Kidney (tissue), 14 donors: ENCODE results near the gene CASQ1. TPM values are rescaled to one million over a fixed set of nuclear protein-coding genes. Genes with fewer than 3 reads are reported as not detected.
A peak's percentile ranks its signal among the peaks of the same experiment; 100 is the strongest.

Experiments used
- DNase-seq, 5 donors: peaks; one replicate each; pipeline ENCODE4 v3.0.0-alpha.2; 2013 to 2020
- FAIRE-seq: peaks from 2 replicates; lab custom pipeline; 2012; peaks lifted over from hg19 to GRCh38; lab: Jason Lieb, UNC
- H3K27ac ChIP-seq, 2 donors: one replicate each; pipeline ENCODE4 v1.7.0; 2013; ENCODE audit warnings: low read depth in 2 of 2, low read length in 2 of 2, inconsistent platforms in 1 of 2
- H3K27me3 ChIP-seq: one replicate; pipeline ENCODE4 v1.7.1; 2013; ENCODE audit warnings: low read length, inconsistent platforms; ENCODE audit not compliant: control insufficient read depth, insufficient read depth
- H3K36me3 ChIP-seq, 3 donors: one replicate each; pipeline versions ENCODE4 v1.7.0 to v1.7.1; 2013; ENCODE audit warnings: low read length in 3 of 3, control low read depth in 1 of 3, inconsistent platforms in 1 of 3; ENCODE audit not compliant: insufficient read depth in 3 of 3, control insufficient read depth in 2 of 3
- H3K4me1 ChIP-seq, 3 donors: one replicate each; pipeline versions ENCODE4 v1.7.0 to v1.7.1; 2013; ENCODE audit warnings: low read length in 3 of 3, inconsistent platforms in 1 of 3, low read depth in 1 of 3; ENCODE audit not compliant: control insufficient read depth in 2 of 3, insufficient read depth in 2 of 3
- H3K4me3 ChIP-seq, 3 donors: one replicate each; pipeline versions ENCODE4 v1.7.0 to v1.8.1; 2013; ENCODE audit warnings: low read length in 3 of 3, control low read depth in 1 of 3, inconsistent platforms in 1 of 3
- H3K9ac ChIP-seq, 3 donors: one replicate each; pipeline versions ENCODE4 v1.7.0 to v1.7.1; 2013; ENCODE audit warnings: low read length in 3 of 3, control low read depth in 1 of 3, inconsistent platforms in 1 of 3
- H3K9me3 ChIP-seq, 3 donors: one replicate each; pipeline versions ENCODE4 v1.7.0 to v1.7.1; 2013; ENCODE audit warnings: low read length in 3 of 3, control low read depth in 1 of 3, inconsistent platforms in 1 of 3; ENCODE audit not compliant: control insufficient read depth in 2 of 3, insufficient read depth in 1 of 3
- CTCF ChIP-seq: IDR thresholded peaks from 3 replicates; pipeline ENCODE4 v1.5.1; 2012; ENCODE audit warnings: mild to moderate bottlenecking, moderate library complexity, borderline replicate concordance; ENCODE audit not compliant: insufficient read depth; ENCODE audit errors: extremely low read depth
- intact Hi-C: fragments of 100-400 bp; cut with DNase I; formaldehyde crosslinking; loops from one replicate; pipeline ENCODE4 v1.11.1; 2022
- polyA plus RNA-seq: library from polyadenylated mRNA; stranded (reverse); fragments of 350-450 nt; fragmentation: Illumina TruSeq; extraction: RNeasy Lipid Tissue Mini Kit (QIAGEN cat#74804); gene quantifications from one replicate; pipeline ENCODE4 v1.2.3, GENCODE V29; 2014; ENCODE audit warnings: low read depth, low replicate concordance; ENCODE audit not compliant: insufficient read depth
- total RNA-seq: library from RNA; stranded (reverse); fragmentation: NEBNext Ultra II Directional; extraction: Animal tissue kit (Norgen Biotek cat#: 25700); gene quantifications from one replicate; pipeline ENCODE4 v1.2.1, GENCODE V29; 2021
- donor health status: control.
- donor health status: control.
- donor health status: control.
- donor health status: control.
- donor health status: control.
- donor health status: DM: yes; HTN: yes; CAD: no.
- donor health status: Normal renal cell carcinoma (clear cell type).

CASQ1 gene
- total and polyA plus RNA-seq, 2 donors from 2014 or later = 0.57 TPM; not detected in 1

- Histone ChIP-seq H3K36me3 (no peaks in the 10 kb centered on the region), H3K4me1 (no peaks in the 10 kb centered on the region), H3K27ac (no peak overlapping the region), H3K9me3 (no peaks in the 10 kb centered on the region), H3K4me3 (no peak overlapping the region), H3K9ac (no peak overlapping the region), H3K27me3 (no peaks in the 10 kb centered on the region)
- no peak for TF ChIP-seq CTCF
- intact Hi-C loops = no loop called here
- DNase-seq (no peak), FAIRE-seq (no peak)
Measured at GRCh38 chr1:160158031-160158430, 32.3 kb upstream of the CASQ1 start.

- no peak overlapping the region for H3K4me3 ChIP-seq
- H3K36me3 ChIP-seq = no peaks in the 10 kb centered on the region
- intact Hi-C loops = no loop called here
- FAIRE-seq (no peak), DNase-seq (no peak)
- H3K9me3 ChIP-seq = no peaks in the 10 kb centered on the region
- no peak overlapping the region for H3K27ac ChIP-seq
- no peak for TF ChIP-seq CTCF
- no peaks in the 10 kb centered on the region for H3K27me3 ChIP-seq
- peaks cover 0 to 2% (median 0%) of the 10 kb centered on the region in 3 donors for H3K4me1 ChIP-seq
- no peak overlapping the region for H3K9ac ChIP-seq
Measured at GRCh38 chr1:160158534-160158933, 31.8 kb upstream of the CASQ1 start.

- intact Hi-C loops = no loop called here
- Histone ChIP-seq H3K4me1 (peaks cover 0 to 2% (median 0%) of the 10 kb centered on the region in 3 donors), H3K4me3 (no peak overlapping the region), H3K9me3 (no peaks in the 10 kb centered on the region), H3K36me3 (no peaks in the 10 kb centered on the region), H3K9ac (no peak overlapping the region), H3K27me3 (no peaks in the 10 kb centered on the region), H3K27ac (no peak overlapping the region)
- DNase-seq = no peak
- no peak for TF ChIP-seq CTCF
- FAIRE-seq = no peak
Measured at GRCh38 chr1:160159846-160160245, 30.5 kb upstream of the CASQ1 start.

GRCh38 chr1:160161965-160162705 lies 28.2 kb upstream of the CASQ1 start:
- Histone ChIP-seq H3K9me3 (no peaks in the 10 kb centered on the region), H3K27ac (no peak overlapping the region), H3K9ac (no peak overlapping the region), H3K4me3 (no peak overlapping the region), H3K36me3 (no peaks in the 10 kb centered on the region), H3K4me1 (peaks cover 0 to 2% (median 0%) of the 10 kb centered on the region in 3 donors), H3K27me3 (no peaks in the 10 kb centered on the region)
- TF ChIP-seq CTCF = no peak
- intact Hi-C loops = no loop called here
- peak in 3 of 5 donors; percentile 16 to 34 (median 23) for DNase-seq
- no peak for FAIRE-seq
